ENCODE measurements around the gene BAHD1. TPM values are rescaled to one million over a fixed set of nuclear protein-coding genes. Genes with fewer than 3 reads are reported as not detected.
A peak's percentile ranks its signal among the peaks of the same experiment; 100 is the strongest.
"Not testable (repeated sequence)": the region's sequence is repeated elsewhere in the genome, so short reads cannot be mapped to it uniquely, and the experiment has no call there.

BAHD1 gene
- total and polyA plus RNA-seq, 2 experiments from 2014 or later = 13.9 to 17.2 TPM

DNA sequence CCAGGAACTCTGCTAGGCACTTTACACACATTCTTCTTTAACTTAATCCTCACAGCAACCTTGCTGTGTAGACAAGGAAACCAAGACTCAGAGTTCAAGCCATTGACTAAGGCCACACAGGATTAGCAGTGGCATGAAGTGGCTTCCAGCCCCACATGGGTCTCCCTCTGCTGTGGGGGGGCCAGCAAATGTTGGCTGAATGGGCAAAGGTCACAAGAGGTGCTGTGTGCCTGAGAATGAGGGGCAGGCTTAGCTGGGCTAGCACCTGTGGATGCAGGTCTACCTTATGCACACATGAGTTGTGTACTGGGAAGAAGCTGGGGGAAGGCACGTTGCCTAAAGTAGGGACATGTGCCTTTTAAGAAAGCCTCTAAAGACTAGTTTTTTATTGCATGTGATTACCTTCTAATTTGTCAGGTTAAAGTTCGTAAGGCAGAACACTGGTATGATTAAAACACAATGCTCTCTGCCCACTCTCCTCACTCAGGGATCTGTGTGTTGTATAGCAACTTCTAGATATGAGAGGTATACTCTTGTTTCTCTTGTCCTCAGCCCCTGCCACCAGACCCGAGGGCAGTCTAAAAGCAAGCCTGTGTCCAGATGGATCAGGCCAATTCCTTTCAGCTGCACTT is 10.9 kb downstream of the BAHD1 start:
- no peaks in the 10 kb centered on the region for H3K9me2 ChIP-seq (replicated peaks; ENCODE audit: insufficient read depth)
- H2AFZ ChIP-seq = no peak overlapping the region
- peaks cover 37% of the 10 kb centered on the region for H3K4me1 ChIP-seq (ENCODE audit: insufficient read depth)
- no peak for DNase-seq (ENCODE audit: low spot score)
- H3K9me3 ChIP-seq (ENCODE audit: low read depth) = no peaks in the 10 kb centered on the region
- 61% methylated on average over 3 of the region's 3 CpGs for WGBS (ENCODE audit: low lambda C conversion rate, missing lambda C conversion rate)
- H3K27me3 ChIP-seq = no peaks in the 10 kb centered on the region
- peak overlapping the region; percentile 36 for H3K27ac ChIP-seq
- H3K36me3 ChIP-seq (replicated peaks; ENCODE audit: insufficient read depth, low read depth) = no peaks in the 10 kb centered on the region
- peaks cover 98% of the 10 kb centered on the region for H3K79me2 ChIP-seq
- no peak overlapping the region for H3K4me3 ChIP-seq
- TF ChIP-seq EZH2 (IDR thresholded peaks at IDR 0.05; ENCODE audit: borderline replicate concordance) (no peak), EZH2phosphoT487 (IDR thresholded peaks at IDR 0.05; ENCODE audit: low read depth, severe bottlenecking, unreplicated experiment) (no peak)
- TF ChIP-seq, protein P1, sequence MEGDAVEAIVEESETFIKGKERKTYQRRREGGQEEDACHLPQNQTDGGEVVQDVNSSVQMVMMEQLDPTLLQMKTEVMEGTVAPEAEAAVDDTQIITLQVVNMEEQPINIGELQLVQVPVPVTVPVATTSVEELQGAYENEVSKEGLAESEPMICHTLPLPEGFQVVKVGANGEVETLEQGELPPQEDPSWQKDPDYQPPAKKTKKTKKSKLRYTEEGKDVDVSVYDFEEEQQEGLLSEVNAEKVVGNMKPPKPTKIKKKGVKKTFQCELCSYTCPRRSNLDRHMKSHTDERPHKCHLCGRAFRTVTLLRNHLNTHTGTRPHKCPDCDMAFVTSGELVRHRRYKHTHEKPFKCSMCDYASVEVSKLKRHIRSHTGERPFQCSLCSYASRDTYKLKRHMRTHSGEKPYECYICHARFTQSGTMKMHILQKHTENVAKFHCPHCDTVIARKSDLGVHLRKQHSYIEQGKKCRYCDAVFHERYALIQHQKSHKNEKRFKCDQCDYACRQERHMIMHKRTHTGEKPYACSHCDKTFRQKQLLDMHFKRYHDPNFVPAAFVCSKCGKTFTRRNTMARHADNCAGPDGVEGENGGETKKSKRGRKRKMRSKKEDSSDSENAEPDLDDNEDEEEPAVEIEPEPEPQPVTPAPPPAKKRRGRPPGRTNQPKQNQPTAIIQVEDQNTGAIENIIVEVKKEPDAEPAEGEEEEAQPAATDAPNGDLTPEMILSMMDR (IDR thresholded peaks at IDR 0.05; ENCODE audit: poor library complexity) = no peak
- no peak overlapping the region for H3K4me2 ChIP-seq
- H4K20me1 ChIP-seq (ENCODE audit: insufficient read depth, poor library complexity, severe bottlenecking) = peaks cover 93% of the 10 kb centered on the region

DNA sequence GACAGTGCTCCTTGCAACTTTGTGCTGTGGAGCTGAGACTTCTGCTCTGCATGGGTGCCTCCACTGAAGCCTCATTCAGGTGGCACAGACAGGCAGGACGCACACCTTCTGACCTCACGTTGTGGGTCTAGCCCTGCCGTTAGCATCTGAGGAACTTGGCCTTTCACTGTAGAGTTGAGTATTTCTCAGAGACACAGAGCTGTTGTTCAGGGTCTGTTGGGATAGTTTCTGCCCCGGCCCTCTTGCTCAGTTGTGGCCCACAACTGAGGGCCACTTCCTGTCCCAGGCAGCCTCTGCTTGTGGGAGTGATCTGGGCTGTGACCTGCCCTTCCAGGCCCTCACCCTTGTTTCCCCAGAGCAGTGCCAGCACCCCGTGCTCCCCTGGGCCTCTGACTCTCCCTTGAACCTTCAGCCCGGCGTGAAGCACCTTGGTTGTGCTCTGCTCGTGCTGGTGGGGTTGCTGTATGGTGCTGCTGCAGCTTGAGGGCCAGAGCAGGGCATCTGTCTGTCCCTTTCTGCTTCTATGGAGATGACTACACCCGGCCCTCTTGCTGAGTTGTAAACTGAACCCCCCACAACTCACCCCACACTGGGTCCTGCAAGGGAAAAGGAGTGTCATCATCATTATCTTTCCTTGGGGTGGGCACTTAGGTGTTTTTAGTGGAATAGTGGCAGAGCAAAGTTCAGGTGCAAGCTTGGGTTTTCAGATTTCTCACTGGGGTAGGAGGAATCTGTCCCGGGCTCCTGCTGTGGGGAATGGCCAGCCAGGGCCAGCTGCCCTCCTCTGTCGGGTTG is 11.7 kb downstream of the BAHD1 start:
- Histone ChIP-seq H3K4me3 (no peak overlapping the region), H3K27ac (no peak overlapping the region), H4K20me1 (ENCODE audit: insufficient read depth, poor library complexity, severe bottlenecking) (peaks cover 93% of the 10 kb centered on the region), H3K4me1 (ENCODE audit: insufficient read depth) (peaks cover 40% of the 10 kb centered on the region), H3K9me2 (replicated peaks; ENCODE audit: insufficient read depth) (no peaks in the 10 kb centered on the region), H2AFZ (no peak overlapping the region), H3K4me2 (no peak overlapping the region), H3K36me3 (replicated peaks; ENCODE audit: insufficient read depth, low read depth) (no peaks in the 10 kb centered on the region), H3K27me3 (no peaks in the 10 kb centered on the region), H3K9me3 (ENCODE audit: low read depth) (no peaks in the 10 kb centered on the region), H3K79me2 (peaks cover 98% of the 10 kb centered on the region)
- TF ChIP-seq, protein P1 (IDR thresholded peaks at IDR 0.05; ENCODE audit: poor library complexity) = no peak
- TF ChIP-seq EZH2 (IDR thresholded peaks at IDR 0.05; ENCODE audit: borderline replicate concordance) (no peak), EZH2phosphoT487 (IDR thresholded peaks at IDR 0.05; ENCODE audit: low read depth, severe bottlenecking, unreplicated experiment) (no peak)
- no peak for DNase-seq (ENCODE audit: low spot score)
- 78% methylated on average over 11 of the region's 11 CpGs for WGBS (ENCODE audit: low lambda C conversion rate, missing lambda C conversion rate)

DNA sequence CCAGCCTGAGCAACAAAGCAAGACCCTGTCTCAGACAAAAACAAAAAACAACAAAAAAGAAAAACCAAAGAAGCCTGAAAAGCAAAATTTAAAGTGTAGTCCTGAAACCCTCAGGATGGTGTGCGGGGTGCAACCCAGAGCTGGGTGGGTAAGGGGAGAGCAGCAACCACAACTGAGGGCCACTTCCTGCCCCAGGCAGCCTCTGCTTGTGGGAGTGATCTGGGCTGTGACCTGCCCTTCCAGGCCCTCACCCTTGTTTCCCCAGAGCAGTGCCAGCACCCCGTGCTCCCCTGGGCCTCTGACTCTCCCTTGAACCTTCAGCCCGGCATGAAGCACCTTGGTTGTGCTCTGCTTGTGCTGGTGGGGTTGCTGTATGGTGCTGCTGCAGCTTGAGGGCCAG is 13.2 kb downstream of the BAHD1 start:
- not testable (repeated sequence) for H3K9me2 ChIP-seq (replicated peaks; ENCODE audit: insufficient read depth); H3K4me2 ChIP-seq; H3K9me3 ChIP-seq (ENCODE audit: low read depth); H2AFZ ChIP-seq; H3K27me3 ChIP-seq; DNase-seq (ENCODE audit: low spot score); H3K36me3 ChIP-seq (replicated peaks; ENCODE audit: insufficient read depth, low read depth); H3K4me3 ChIP-seq
- Histone ChIP-seq H4K20me1 (ENCODE audit: insufficient read depth, poor library complexity, severe bottlenecking) (peaks cover 83% of the 10 kb centered on the region), H3K27ac (peak overlapping the region; percentile 69), H3K79me2 (peaks cover 94% of the 10 kb centered on the region), H3K4me1 (ENCODE audit: insufficient read depth) (peaks cover 40% of the 10 kb centered on the region)
- WGBS (ENCODE audit: low lambda C conversion rate, missing lambda C conversion rate) = 96% methylated on average over 3 of the region's 3 CpGs

DNA sequence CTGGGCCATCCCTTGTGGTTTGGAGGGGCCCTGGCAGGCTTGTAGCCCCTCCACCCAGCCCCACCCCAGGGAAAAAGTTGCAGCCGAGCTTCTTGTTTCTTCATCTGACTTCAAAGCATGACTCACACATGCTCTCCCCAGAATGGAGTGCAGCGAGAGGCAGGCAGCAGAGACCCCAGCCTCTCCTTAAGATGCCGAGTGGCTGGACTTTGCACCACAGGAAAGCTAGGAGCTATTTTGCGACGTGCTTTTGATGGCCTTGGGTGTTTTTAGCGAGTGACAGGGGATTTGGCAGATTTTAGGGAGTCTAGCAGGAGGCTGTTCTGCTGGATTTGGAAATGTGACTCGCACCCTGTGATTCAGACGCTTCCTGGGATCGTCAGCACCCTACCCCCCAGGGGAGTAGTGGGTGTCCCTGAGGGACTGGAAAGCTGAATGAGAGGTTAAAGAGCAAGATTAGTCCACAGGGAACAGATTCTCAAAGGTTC is 14.2 kb downstream of the BAHD1 start:
- Histone ChIP-seq H2AFZ (no peak overlapping the region), H3K27ac (peak overlapping the region; percentile 69)

More for the DNA sequence above, 14.2 kb downstream of the BAHD1 start:
- H3K79me2 ChIP-seq = peaks cover 94% of the 10 kb centered on the region
- H3K4me2 ChIP-seq = peak overlapping the region; percentile 61
- no peaks in the 10 kb centered on the region for H3K9me3 ChIP-seq (ENCODE audit: low read depth)
- peak; percentile 52 for DNase-seq (ENCODE audit: low spot score)
- peaks cover 81% of the 10 kb centered on the region for H4K20me1 ChIP-seq (ENCODE audit: insufficient read depth, poor library complexity, severe bottlenecking)
- WGBS (ENCODE audit: low lambda C conversion rate, missing lambda C conversion rate) = 31% methylated on average over 9 of the region's 9 CpGs
- no peaks in the 10 kb centered on the region for H3K27me3 ChIP-seq
- peaks cover 40% of the 10 kb centered on the region for H3K4me1 ChIP-seq (ENCODE audit: insufficient read depth)
- H3K4me3 ChIP-seq = no peak overlapping the region
- TF ChIP-seq EZH2phosphoT487 (IDR thresholded peaks at IDR 0.05; ENCODE audit: low read depth, severe bottlenecking, unreplicated experiment) (no peak), EZH2 (IDR thresholded peaks at IDR 0.05; ENCODE audit: borderline replicate concordance) (no peak)
- TF ChIP-seq, protein P1 (IDR thresholded peaks at IDR 0.05; ENCODE audit: poor library complexity) = no peak
- H3K9me2 ChIP-seq (replicated peaks; ENCODE audit: insufficient read depth) = no peaks in the 10 kb centered on the region
- H3K36me3 ChIP-seq (replicated peaks; ENCODE audit: insufficient read depth, low read depth) = no peaks in the 10 kb centered on the region
